D721Med (cell line): ENCODE data around the gene SLC24A3.

ENCODE experiments used
- DNase-seq: peaks from one replicate; pipeline ENCODE4 v3.0.0; 2011; ENCODE audit warnings: low spot score; ENCODE audit not compliant: insufficient read length
- FAIRE-seq: peaks from 2 replicates; lab custom pipeline; 2011; peaks lifted over from hg19 to GRCh38; lab: Jason Lieb, UNC
- TF ChIP-seq, protein P1 (sequence below): IDR thresholded peaks from 2 replicates; pipeline ENCODE4 v1.5.1; 2012; ENCODE audit warnings: mild to moderate bottlenecking, control low read depth; ENCODE audit not compliant: insufficient read depth; ENCODE audit errors: missing control alignments

Gene SLC24A3

DNA sequence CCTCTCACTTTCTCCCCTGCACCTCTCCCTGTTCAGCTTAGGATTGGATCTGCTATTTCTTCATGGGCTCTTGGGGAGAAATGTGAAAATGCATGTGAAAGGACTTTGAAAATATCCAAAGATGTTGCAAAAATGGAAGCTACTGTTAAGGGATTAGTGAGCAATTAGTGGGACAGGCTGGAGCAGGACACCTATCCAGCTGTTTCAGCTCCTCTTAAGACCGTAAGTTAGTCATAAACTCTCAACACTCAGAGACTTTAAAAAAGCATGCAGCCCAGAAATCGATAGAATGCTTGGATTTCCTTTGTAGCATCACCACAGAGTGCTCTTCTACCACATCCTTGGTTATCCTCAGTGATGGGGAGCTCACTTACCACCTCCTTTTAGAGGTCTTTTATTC lies 88.7 kb downstream of the SLC24A3 start:
- no peak for DNase-seq
- no peak for FAIRE-seq
- TF ChIP-seq, protein P1, sequence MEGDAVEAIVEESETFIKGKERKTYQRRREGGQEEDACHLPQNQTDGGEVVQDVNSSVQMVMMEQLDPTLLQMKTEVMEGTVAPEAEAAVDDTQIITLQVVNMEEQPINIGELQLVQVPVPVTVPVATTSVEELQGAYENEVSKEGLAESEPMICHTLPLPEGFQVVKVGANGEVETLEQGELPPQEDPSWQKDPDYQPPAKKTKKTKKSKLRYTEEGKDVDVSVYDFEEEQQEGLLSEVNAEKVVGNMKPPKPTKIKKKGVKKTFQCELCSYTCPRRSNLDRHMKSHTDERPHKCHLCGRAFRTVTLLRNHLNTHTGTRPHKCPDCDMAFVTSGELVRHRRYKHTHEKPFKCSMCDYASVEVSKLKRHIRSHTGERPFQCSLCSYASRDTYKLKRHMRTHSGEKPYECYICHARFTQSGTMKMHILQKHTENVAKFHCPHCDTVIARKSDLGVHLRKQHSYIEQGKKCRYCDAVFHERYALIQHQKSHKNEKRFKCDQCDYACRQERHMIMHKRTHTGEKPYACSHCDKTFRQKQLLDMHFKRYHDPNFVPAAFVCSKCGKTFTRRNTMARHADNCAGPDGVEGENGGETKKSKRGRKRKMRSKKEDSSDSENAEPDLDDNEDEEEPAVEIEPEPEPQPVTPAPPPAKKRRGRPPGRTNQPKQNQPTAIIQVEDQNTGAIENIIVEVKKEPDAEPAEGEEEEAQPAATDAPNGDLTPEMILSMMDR = no peak

DNA sequence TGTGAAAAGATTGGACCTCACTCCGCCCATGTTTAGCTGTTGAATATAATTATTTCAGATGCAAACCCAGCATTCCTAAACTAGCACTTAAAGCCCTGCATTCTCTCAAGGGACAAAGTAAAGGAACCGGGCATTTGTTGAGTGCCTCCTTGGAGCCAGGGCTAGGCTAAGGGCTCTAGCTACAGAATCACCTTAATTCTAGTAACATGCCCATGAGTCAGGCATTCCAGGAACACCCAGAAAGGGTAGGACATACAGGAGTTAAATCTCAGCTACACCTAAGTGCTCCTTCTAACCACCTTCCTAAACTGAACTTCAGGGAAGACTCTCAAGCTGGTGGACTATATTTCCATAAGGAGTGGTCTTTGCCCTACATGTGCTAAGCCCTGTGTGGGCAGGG lies 89.4 kb downstream of the SLC24A3 start:
- FAIRE-seq = no peak
- DNase-seq = no peak
- TF ChIP-seq, protein P1 = no peak

DNA sequence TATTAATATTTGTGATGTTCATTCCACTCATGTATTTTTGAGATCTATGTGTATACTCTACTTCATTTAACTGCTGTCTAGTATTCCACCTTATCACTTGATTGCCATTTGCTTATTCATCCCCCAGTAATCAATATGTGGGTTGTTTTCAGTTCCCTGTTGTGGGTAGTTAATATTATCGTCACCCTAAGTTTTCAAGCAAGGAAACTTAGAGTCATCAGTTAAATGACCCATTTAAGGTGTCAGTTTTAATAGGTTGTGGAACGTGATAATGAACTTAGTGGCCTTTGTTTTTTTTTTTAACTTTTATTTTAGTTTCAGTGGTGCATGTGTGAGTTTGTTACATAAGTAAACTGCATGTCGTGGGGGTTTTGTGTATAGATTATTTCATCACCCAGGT lies 90.3 kb downstream of the SLC24A3 start:
- FAIRE-seq = no peak
- no peak for DNase-seq
- TF ChIP-seq, protein P1 = no peak

DNA sequence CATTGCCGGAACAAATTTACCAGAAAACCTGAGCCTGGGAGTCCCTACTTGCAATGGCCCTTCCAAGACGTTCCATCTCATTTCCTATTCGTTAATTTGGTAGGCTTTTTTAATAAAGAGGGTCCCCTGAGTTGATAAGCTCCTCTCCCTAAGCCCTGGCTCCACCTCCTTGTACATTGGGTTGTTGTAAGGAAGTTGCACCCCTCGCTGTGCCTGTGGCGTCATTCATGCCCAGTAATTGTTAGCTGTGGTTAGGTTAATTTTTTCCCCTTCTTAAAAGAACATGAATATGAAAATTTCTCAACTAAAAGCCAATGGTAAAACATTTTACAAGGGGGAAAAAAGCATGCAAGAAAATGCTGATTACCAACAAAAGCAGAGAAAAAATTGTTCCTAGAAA lies 91.9 kb downstream of the SLC24A3 start:
- FAIRE-seq (no peak), DNase-seq (no peak)
- TF ChIP-seq, protein P1 = no peak

DNA sequence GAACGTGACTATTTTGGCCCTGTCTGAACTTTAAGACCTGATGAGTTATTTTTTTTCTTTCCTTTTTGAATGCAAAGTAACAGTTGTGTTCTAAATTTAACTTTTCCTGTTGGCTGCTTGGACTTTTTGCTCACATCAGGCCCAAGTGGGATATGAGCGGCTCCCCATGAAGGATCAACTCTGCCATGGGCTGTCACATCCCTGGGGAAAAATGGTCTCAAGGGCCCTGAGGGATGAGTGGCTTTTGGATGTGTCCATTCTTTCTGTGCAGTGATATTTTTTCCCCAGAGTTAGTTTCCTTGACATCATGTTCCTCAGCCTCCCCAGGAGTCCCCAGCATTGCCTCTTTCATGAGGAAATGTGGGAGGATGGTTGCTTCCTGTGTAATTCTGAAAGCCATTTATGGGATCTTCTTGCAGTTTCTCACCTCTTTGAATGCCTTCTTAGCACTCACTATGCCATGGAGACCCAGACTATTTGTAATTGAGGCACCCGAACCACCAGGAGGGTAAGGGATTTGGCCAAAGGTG lies 92.5 kb downstream of the SLC24A3 start:
- TF ChIP-seq, protein P1 = no peak
- DNase-seq (no peak), FAIRE-seq (no peak)

DNA sequence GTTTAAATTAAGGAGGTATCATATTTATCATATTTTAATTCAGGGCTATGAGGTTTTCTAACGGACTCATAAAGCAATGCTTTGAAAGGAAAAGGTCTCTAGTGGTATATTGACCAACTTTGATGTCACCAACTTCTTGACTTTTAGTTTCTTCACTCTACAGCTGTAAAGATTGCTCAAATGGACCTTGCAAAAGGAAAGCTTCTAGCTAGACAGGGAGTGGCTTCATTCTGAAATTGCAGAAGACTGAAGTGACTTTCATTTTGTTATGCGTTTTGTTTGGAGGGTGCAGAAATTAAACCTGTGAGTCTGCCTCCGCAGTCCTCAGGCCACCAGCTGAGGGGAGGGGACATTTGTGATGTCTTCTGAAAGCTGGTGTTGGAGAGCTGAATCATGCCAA lies 95.7 kb downstream of the SLC24A3 start:
- DNase-seq = no peak
- TF ChIP-seq, protein P1 = no peak
- FAIRE-seq = no peak

DNA sequence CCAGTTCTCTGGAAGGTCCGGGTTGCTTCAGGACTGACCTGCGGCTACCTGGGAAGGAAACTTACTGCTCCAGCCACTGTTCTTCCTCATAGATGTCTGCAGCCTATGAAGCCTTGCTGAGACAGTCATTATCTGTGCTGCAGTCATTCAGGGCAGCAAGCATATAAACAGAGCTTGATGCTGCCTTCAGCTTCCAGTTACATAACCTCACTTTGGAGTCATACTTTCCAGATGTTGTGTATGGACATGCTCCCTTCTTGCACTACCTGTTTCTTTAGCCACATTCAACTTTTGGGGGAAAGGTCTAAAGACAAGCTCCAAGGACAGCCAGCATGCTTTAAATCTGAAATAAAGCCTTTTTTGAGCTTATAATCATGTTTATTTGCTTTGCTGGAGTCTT lies 98.1 kb downstream of the SLC24A3 start:
- TF ChIP-seq, protein P1 = no peak
- DNase-seq = no peak
- no peak for FAIRE-seq
